Kidney (tissue), 14 donors: ENCODE data around the gene TMEM242. TPM values are rescaled to one million over a fixed set of nuclear protein-coding genes. Genes with fewer than 3 reads are reported as not detected.

Experiments
- DNase-seq, 5 donors: peaks; one replicate each; pipeline ENCODE4 v3.0.0-alpha.2; 2013 to 2020
- FAIRE-seq: peaks from 2 replicates; lab custom pipeline; 2012; peaks lifted over from hg19 to GRCh38; lab: Jason Lieb, UNC
- H3K27ac ChIP-seq, 2 donors: one replicate each; pipeline ENCODE4 v1.7.0; 2013; ENCODE audit warnings: low read depth in 2 of 2, low read length in 2 of 2, inconsistent platforms in 1 of 2
- H3K27me3 ChIP-seq: one replicate; pipeline ENCODE4 v1.7.1; 2013; ENCODE audit warnings: low read length, inconsistent platforms; ENCODE audit not compliant: control insufficient read depth, insufficient read depth
- H3K36me3 ChIP-seq, 3 donors: one replicate each; pipeline versions ENCODE4 v1.7.0 to v1.7.1; 2013; ENCODE audit warnings: low read length in 3 of 3, control low read depth in 1 of 3, inconsistent platforms in 1 of 3; ENCODE audit not compliant: insufficient read depth in 3 of 3, control insufficient read depth in 2 of 3
- H3K4me1 ChIP-seq, 3 donors: one replicate each; pipeline versions ENCODE4 v1.7.0 to v1.7.1; 2013; ENCODE audit warnings: low read length in 3 of 3, inconsistent platforms in 1 of 3, low read depth in 1 of 3; ENCODE audit not compliant: control insufficient read depth in 2 of 3, insufficient read depth in 2 of 3
- H3K4me3 ChIP-seq, 3 donors: one replicate each; pipeline versions ENCODE4 v1.7.0 to v1.8.1; 2013; ENCODE audit warnings: low read length in 3 of 3, control low read depth in 1 of 3, inconsistent platforms in 1 of 3
- H3K9ac ChIP-seq, 3 donors: one replicate each; pipeline versions ENCODE4 v1.7.0 to v1.7.1; 2013; ENCODE audit warnings: low read length in 3 of 3, control low read depth in 1 of 3, inconsistent platforms in 1 of 3
- H3K9me3 ChIP-seq, 3 donors: one replicate each; pipeline versions ENCODE4 v1.7.0 to v1.7.1; 2013; ENCODE audit warnings: low read length in 3 of 3, control low read depth in 1 of 3, inconsistent platforms in 1 of 3; ENCODE audit not compliant: control insufficient read depth in 2 of 3, insufficient read depth in 1 of 3
- CTCF ChIP-seq: IDR thresholded peaks from 3 replicates; pipeline ENCODE4 v1.5.1; 2012; ENCODE audit warnings: mild to moderate bottlenecking, moderate library complexity, borderline replicate concordance; ENCODE audit not compliant: insufficient read depth; ENCODE audit errors: extremely low read depth
- intact Hi-C: fragments of 100-400 bp; cut with DNase I; formaldehyde crosslinking; loops from one replicate; pipeline ENCODE4 v1.11.1; 2022
- polyA plus RNA-seq: library from polyadenylated mRNA; stranded (reverse); fragments of 350-450 nt; fragmentation: Illumina TruSeq; extraction: RNeasy Lipid Tissue Mini Kit (QIAGEN cat#74804); gene quantifications from one replicate; pipeline ENCODE4 v1.2.3, GENCODE V29; 2014; ENCODE audit warnings: low read depth, low replicate concordance; ENCODE audit not compliant: insufficient read depth
- total RNA-seq: library from RNA; stranded (reverse); fragmentation: NEBNext Ultra II Directional; extraction: Animal tissue kit (Norgen Biotek cat#: 25700); gene quantifications from one replicate; pipeline ENCODE4 v1.2.1, GENCODE V29; 2021
- donor health status: control.
- donor health status: control.
- donor health status: control.
- donor health status: control.
- donor health status: control.
- donor health status: DM: yes; HTN: yes; CAD: no.
- donor health status: Normal renal cell carcinoma (clear cell type).

TMEM242 gene
- total and polyA plus RNA-seq, 2 donors from 2014 or later: 14.2 to 14.3 TPM

GRCh38 chr6:157288575-157288974 is 34.7 kb downstream of the TMEM242 start:
- no peak for FAIRE-seq
- intact Hi-C loops: no loop called here
- Histone ChIP-seq H3K9ac (no peak overlapping the region), H3K4me3 (no peak overlapping the region), H3K4me1 (no peaks in the 10 kb centered on the region), H3K36me3 (peaks cover 0 to 15% (median 0%) of the 10 kb centered on the region in 3 donors), H3K27ac (no peak overlapping the region), H3K9me3 (no peaks in the 10 kb centered on the region), H3K27me3 (no peaks in the 10 kb centered on the region)
- DNase-seq: no peak
- TF ChIP-seq CTCF: no peak

- H3K9me3 ChIP-seq: no peaks in the 10 kb centered on the region
- no peak overlapping the region for H3K9ac ChIP-seq
- H3K36me3 ChIP-seq: peaks cover 0 to 15% (median 0%) of the 10 kb centered on the region in 3 donors
- no peak for TF ChIP-seq CTCF
- DNase-seq: no peak
- no peaks in the 10 kb centered on the region for H3K4me1 ChIP-seq
- no peak overlapping the region for H3K27ac ChIP-seq
- H3K4me3 ChIP-seq: no peak overlapping the region
- H3K27me3 ChIP-seq: no peaks in the 10 kb centered on the region
- FAIRE-seq: no peak
- intact Hi-C loops: no loop called here
Measured at GRCh38 chr6:157287923-157288322, 35.4 kb downstream of the TMEM242 start.

GRCh38 chr6:157287247-157287850 is 36.0 kb downstream of the TMEM242 start:
- Histone ChIP-seq H3K4me1 (no peaks in the 10 kb centered on the region), H3K9me3 (no peaks in the 10 kb centered on the region), H3K27ac (no peak overlapping the region), H3K36me3 (peaks cover 0 to 15% (median 0%) of the 10 kb centered on the region in 3 donors), H3K4me3 (no peak overlapping the region), H3K9ac (no peak overlapping the region), H3K27me3 (no peaks in the 10 kb centered on the region)
- no peak for DNase-seq
- no peak for FAIRE-seq
- TF ChIP-seq CTCF: no peak
- intact Hi-C loops: no loop called here

- H3K27ac ChIP-seq: no peak overlapping the region
- intact Hi-C loops: no loop called here
- no peak for FAIRE-seq
Measured at GRCh38 chr6:157285422-157285779, 37.9 kb downstream of the TMEM242 start.

More at GRCh38 chr6:157285422-157285779, 37.9 kb downstream of the TMEM242 start:
- Histone ChIP-seq H3K27me3 (no peaks in the 10 kb centered on the region), H3K4me1 (no peaks in the 10 kb centered on the region), H3K9ac (no peak overlapping the region), H3K9me3 (no peaks in the 10 kb centered on the region), H3K4me3 (no peak overlapping the region), H3K36me3 (peaks cover 0 to 7% (median 0%) of the 10 kb centered on the region in 3 donors)
- DNase-seq: peak in 1 of 5 donors; percentile 21
- no peak for TF ChIP-seq CTCF
